Small intestine (tissue), 7 donors: ENCODE data around the gene CYB561D1. TPM values are rescaled to one million over a fixed set of nuclear protein-coding genes. Genes with fewer than 3 reads are reported as not detected.
A peak's percentile ranks its signal among the peaks of the same experiment; 100 is the strongest.

Source experiments
- DNase-seq, 2 donors: peaks; one replicate each; pipeline versions ENCODE4 v3.0.0 to v3.0.0-alpha.2; 2013
- FAIRE-seq: peaks from 2 replicates; lab custom pipeline; 2012; peaks lifted over from hg19 to GRCh38; lab: Jason Lieb, UNC
- H3K27ac ChIP-seq, 3 donors: one replicate each; pipeline ENCODE4 v1.5.1; 2013; ENCODE audit warnings: low read length in 2 of 3, mild to moderate bottlenecking in 2 of 3, control low read depth in 1 of 3, inconsistent platforms in 1 of 3, low read depth in 1 of 3, moderate library complexity in 1 of 3
- H3K27me3 ChIP-seq, 3 donors: one replicate each; pipeline ENCODE4 v1.6.1; 2013; ENCODE audit warnings: low read length in 3 of 3, inconsistent platforms in 1 of 3; ENCODE audit not compliant: control insufficient read depth in 3 of 3, insufficient read depth in 3 of 3
- H3K36me3 ChIP-seq, 3 donors: one replicate each; pipeline ENCODE4 v1.6.1; 2013; ENCODE audit warnings: low read length in 3 of 3, inconsistent platforms in 1 of 3, low read depth in 1 of 3, mild to moderate bottlenecking in 1 of 3, moderate library complexity in 1 of 3; ENCODE audit not compliant: control insufficient read depth in 3 of 3, insufficient read depth in 2 of 3
- H3K4me1 ChIP-seq, 3 donors: one replicate each; pipeline ENCODE4 v1.6.1; 2013; ENCODE audit warnings: low read length in 2 of 3, inconsistent platforms in 1 of 3, low read depth in 1 of 3, mild to moderate bottlenecking in 1 of 3, moderate library complexity in 1 of 3; ENCODE audit not compliant: control insufficient read depth in 3 of 3, insufficient read depth in 2 of 3
- H3K4me3 ChIP-seq, 3 donors: one replicate each; pipeline ENCODE4 v1.5.1; 2013; ENCODE audit warnings: low read length in 3 of 3, control low read depth in 1 of 3, inconsistent platforms in 1 of 3, low read depth in 1 of 3, mild to moderate bottlenecking in 1 of 3, moderate library complexity in 1 of 3
- H3K9me3 ChIP-seq, 2 donors: one replicate each; pipeline ENCODE4 v1.6.1; 2013; ENCODE audit warnings: low read depth in 1 of 2, low read length in 1 of 2; ENCODE audit not compliant: control insufficient read depth in 2 of 2, insufficient read depth in 1 of 2
- WGBS, 3 donors: extraction: QIAGEN DNeasy Blood & Tissue Kit; methylation state at CpG; one replicate each; pipeline ENCODE4 v1.1.7; 2013; 5-methylcytosine and 5-hydroxymethylcytosine counted together
- polyA plus RNA-seq, 4 donors: library from polyadenylated mRNA; stranded (reverse) in 3 of 4; unstranded in 1 of 4; fragments of 200-250 nt in 3 of 4; fragments of 120-200 nt in 1 of 4; gene quantifications; one replicate each; pipeline versions ENCODE4 v1.2.1 to v1.2.3, GENCODE V29; 2013
- donor health status: healthy with polysubstance abuse.
- donor health status: control.
- donor health status: control.
- donor health status: Bipolar disorder and iron deficiency.
- donor health status: healthy.

Gene CYB561D1
- polyA plus RNA-seq, 4 donors = 5.1 to 8.6 (median 7.2) TPM

DNA sequence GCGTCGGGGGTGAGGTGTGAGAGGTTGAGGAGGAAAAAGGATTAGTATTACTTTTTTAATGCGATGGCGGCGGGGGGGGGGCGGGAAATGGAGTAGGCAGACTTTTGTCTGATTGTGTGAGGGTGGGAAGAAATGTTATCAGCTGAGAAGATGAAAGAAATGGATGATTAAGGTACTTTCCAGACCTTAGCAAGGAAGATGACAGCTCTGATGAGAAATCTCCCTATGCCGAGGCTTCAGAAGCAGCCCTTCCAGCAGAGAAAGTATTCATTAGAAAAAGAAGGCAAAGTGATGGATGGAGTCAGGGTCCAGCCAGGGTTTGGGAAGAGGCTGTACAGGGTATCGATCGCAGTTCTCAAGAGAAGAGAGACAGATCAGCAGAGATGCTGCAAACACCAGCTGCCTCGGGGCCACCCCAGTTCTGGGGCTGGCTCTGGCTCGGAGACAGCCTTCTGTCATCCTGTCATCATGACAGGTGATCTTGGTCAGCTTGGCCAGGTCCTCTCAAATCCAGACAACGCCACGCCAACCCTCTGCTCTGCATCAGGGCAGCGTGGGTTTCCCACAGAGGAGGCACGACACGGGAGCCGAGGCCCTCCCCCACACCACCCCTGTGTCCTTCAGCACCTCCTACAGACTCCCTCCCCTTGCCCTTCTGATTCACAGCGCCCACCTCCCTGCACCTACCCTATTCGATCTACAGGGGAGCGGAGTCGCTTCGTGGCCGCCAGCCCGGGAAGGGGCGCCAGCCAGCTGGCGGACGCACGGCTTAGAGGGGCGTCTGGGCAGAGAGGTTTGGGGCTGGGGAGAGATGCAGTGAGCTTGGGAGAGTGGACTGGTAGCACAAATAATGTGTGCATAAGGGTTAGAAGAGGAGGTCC lies 10.9 kb upstream of the CYB561D1 start:
- peaks cover 0 to 39% (median 0%) of the 10 kb centered on the region in 3 donors for H3K27me3 ChIP-seq
- 8 to 13% (median 9%) methylated on average over 28 to 29 of the region's 29 CpGs for WGBS, 3 donors
- FAIRE-seq (no peak), DNase-seq (no peak)
- H3K4me3 ChIP-seq = peak overlapping the region; percentile 59 to 64 (median 62)
- peaks cover 0 to 19% (median 0%) of the 10 kb centered on the region in 3 donors for H3K36me3 ChIP-seq
- H3K27ac ChIP-seq = no peak overlapping the region
- H3K4me1 ChIP-seq = peaks cover 0 to 7% (median 6%) of the 10 kb centered on the region in 3 donors
- H3K9me3 ChIP-seq = no peaks in the 10 kb centered on the region

DNA sequence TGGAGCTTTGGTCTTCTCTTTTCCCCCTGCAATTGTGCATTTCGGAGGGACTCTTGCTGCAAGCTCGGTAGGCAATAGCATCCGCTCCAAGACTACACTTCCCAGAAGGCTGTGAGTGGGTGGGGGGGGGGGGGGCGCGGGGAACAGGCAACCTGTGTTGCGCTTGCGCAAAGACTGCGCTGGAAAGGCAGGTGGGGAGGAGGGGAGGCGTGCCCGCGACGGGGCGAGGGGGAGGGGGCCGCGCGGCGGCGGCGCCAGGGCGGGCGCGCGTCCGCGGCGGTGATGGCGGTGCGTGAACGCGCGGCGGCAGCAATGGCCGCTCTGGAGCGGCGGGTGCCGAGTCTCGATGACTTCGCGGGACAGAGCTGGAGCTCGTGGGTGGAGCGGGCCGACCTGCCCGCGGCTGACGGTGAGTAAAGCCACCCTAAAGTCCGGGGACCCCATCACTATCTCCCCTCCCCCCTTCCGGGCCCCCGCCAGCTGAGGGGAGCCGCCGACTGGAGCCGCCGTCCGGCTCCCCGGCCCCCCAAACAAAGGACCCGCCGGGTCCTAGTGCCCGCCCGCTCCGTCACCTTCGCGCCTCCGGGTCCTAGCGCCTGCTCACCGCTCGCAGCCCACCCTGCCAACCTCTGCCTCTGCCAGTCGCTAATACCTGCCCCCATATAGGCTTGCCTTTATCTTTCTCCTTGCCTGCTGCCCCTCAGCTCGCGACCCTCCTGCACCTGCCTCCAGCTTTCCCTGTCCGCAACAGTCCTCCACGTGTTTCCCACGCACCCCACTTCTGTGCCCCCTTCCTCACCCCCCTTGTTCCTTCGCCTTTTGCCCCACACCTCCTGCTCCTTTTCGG lies 10.0 kb upstream of the CYB561D1 start, which contains the start of gene ATXN7L2:
Gene ATXN7L2 (plus strand): TSS at position 234 of the 847 bp plus-strand sequence. CDS start 49 bp downstream, at position 283.
- Histone ChIP-seq H3K36me3 (peaks cover 0 to 28% (median 0%) of the 10 kb centered on the region in 3 donors), H3K4me1 (peaks cover 0 to 7% (median 6%) of the 10 kb centered on the region in 3 donors), H3K4me3 (peak within 1 kb of the TSS; percentile 59 to 64 (median 62)), H3K27me3 (peaks cover 0 to 33% (median 0%) of the 10 kb centered on the region in 3 donors), H3K9me3 (no peaks in the 10 kb centered on the region), H3K27ac (peak within 1 kb of the TSS; percentile 79 to 95 (median 83))
- DNase-seq (peak; percentile 89 to 96), FAIRE-seq (no peak)
- 0 to 1% (median 1%) methylated on average over 25 to 73 of the region's 73 CpGs for WGBS, 3 donors

DNA sequence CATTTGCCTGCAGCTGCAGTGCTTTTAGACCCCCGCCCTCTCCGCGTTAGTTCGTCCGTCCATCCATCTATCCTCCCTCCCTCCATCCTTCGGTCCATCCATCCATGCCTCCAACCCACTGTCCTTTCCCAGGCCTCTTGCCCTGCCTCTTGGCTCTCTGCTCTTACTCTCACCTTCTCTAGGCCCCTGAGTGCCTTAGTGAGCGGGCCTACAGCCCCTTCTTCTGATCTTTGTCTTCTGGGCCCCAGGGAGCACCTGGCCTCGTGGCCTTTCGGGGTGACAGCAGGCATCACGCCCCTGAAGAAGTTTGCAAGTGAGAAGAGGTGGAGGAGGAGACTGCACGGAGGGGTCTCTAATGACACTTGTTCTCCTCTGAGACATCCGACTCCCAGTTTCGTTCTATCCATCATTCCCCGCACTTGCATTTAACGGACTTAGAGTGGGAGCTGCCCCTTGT lies 9.3 kb upstream of the CYB561D1 start:
- no peak overlapping the region for H3K27ac ChIP-seq
- peak overlapping the region; percentile 49 to 64 (median 62) for H3K4me3 ChIP-seq
- peaks cover 0 to 28% (median 0%) of the 10 kb centered on the region in 3 donors for H3K27me3 ChIP-seq
- peaks cover 0 to 34% (median 0%) of the 10 kb centered on the region in 3 donors for H3K36me3 ChIP-seq
- FAIRE-seq = no peak
- no peak for DNase-seq
- no peaks in the 10 kb centered on the region for H3K9me3 ChIP-seq
- 22 to 25% (median 23%) methylated on average over 15 of the region's 15 CpGs for WGBS, 3 donors
- peaks cover 0 to 7% (median 6%) of the 10 kb centered on the region in 3 donors for H3K4me1 ChIP-seq

DNA sequence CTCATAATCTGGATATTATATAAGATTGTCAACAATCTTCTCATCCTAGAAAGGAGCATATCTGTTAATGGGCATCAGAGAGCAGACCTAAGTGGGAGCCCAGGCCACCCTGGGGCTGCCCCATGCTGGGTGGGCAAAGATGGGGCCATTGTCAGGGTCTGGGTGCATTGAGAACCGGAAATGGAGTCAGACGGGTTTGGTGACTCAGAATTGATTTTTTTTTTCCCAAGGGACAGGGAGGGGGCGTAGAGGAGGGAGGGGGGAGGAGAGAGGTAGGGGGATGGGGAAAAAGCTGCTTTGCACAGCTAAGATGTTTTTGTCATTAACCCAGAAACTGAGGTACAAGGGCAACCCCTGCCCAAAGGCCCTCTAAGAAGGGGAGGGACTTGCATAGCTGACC lies 8.9 kb upstream of the CYB561D1 start:
- Histone ChIP-seq H3K4me1 (peaks cover 0 to 7% (median 6%) of the 10 kb centered on the region in 3 donors), H3K36me3 (peaks cover 0 to 39% (median 0%) of the 10 kb centered on the region in 3 donors), H3K27me3 (peaks cover 0 to 28% (median 0%) of the 10 kb centered on the region in 3 donors), H3K4me3 (no peak overlapping the region), H3K27ac (no peak overlapping the region), H3K9me3 (no peaks in the 10 kb centered on the region)
- FAIRE-seq (no peak), DNase-seq (no peak)
- WGBS, 3 donors = 3 to 20% (median 17%) methylated on average over 2 to 3 of the region's 3 CpGs

DNA sequence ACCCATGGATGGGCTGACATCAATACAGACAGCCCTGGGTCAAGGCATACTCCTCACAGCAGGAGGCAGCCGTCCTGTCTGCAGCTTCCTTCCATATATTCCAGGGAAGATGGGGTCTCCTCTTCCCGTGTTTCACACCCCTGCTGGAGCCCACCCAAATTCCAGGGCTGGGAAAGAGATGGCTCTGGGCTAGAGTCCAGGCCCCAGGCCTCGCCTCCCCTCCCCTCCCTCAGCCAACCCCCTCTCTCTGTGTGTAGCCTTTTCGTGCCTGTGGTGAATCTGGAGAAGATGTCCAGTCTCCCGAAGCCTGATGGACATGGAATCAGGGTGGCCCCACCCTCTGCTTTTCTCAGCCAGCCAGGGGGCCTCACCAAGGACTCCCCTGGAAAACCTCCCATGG lies 6.6 kb upstream of the CYB561D1 start:
- Histone ChIP-seq H3K27ac (no peak overlapping the region), H3K4me3 (no peak overlapping the region), H3K4me1 (peaks cover 0 to 7% (median 6%) of the 10 kb centered on the region in 3 donors), H3K27me3 (peaks cover 0 to 8% (median 0%) of the 10 kb centered on the region in 3 donors), H3K36me3 (peaks cover 0 to 57% (median 0%) of the 10 kb centered on the region in 3 donors), H3K9me3 (no peaks in the 10 kb centered on the region)
- FAIRE-seq = no peak
- DNase-seq = no peak
- 70 to 83% (median 76%) methylated on average over 5 of the region's 5 CpGs for WGBS, 3 donors

DNA sequence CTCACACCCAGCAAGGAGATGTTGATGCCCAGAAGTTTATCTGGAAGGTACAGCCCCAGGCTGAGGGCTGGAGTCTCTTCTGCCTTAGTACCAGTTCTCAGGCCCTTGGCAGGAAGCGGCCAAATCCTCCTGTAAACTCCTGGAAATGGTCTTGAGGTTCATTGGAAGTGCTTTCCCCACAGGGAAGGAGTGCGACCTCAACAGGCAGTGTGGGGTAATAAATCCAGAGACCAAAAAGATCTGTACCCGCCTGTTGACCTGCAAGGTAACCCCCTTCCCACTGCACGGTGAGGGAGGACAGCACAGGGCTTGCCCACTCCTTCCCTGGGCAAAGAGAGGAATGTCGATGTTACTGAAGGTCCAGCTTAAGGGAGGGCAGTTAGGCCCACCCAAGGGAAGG lies 5.7 kb upstream of the CYB561D1 start:
- Histone ChIP-seq H3K27me3 (peaks cover 0 to under 1% (median 0%) of the 10 kb centered on the region in 3 donors), H3K4me3 (no peak overlapping the region), H3K36me3 (peaks cover 0 to 58% (median 0%) of the 10 kb centered on the region in 3 donors), H3K27ac (no peak overlapping the region), H3K4me1 (peaks cover 0 to 6% (median 3%) of the 10 kb centered on the region in 3 donors), H3K9me3 (no peaks in the 10 kb centered on the region)
- FAIRE-seq = no peak
- DNase-seq = no peak
- 80 to 87% (median 85%) methylated on average over 5 of the region's 5 CpGs for WGBS, 3 donors

DNA sequence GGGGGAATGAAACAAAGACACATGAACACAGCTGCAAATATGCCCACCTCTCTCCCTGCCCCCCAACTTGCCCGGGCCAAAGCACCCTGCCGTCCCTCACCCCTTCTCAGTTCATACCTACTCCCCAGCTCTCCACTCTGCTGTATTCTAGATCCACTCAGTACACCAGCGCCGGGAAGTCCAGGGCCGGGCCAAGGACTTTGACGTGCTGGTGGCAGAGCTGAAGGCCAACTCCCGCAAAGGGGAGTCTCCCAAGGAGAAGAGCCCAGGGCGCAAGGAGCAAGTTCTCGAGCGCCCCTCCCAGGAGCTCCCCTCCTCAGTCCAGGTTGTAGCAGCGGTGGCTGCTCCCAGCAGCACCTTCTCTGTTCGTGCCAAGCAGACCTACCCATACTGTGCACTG lies 5.2 kb upstream of the CYB561D1 start:
- peaks cover 0 to 58% (median 0%) of the 10 kb centered on the region in 3 donors for H3K36me3 ChIP-seq
- FAIRE-seq (no peak), DNase-seq (no peak)
- peaks cover 0 to 6% (median 0%) of the 10 kb centered on the region in 3 donors for H3K4me1 ChIP-seq
- no peak overlapping the region for H3K27ac ChIP-seq
- no peaks in the 10 kb centered on the region for H3K9me3 ChIP-seq
- no peaks in the 10 kb centered on the region for H3K27me3 ChIP-seq
- no peak overlapping the region for H3K4me3 ChIP-seq
- WGBS, 3 donors = 91 to 94% (median 91%) methylated on average over 12 of the region's 12 CpGs
